K562 (cell line): ENCODE data around the gene PADI4. TPM values are rescaled to one million over a fixed set of nuclear protein-coding genes. Genes with fewer than 3 reads are reported as not detected.

Experiments used
- ATAC-seq: fragments of 200-7000 bp; cut with Tn5 transposase; 3 replicates; pipeline ENCODE4 v1.9.1; 2020; ENCODE audit warnings: moderate library complexity
- BruUV-seq: library from RNA; stranded (reverse); fragments of 400-500 nt; replicated peaks from 2 replicates; lab custom pipeline; 2021; lab: Mats Ljungman, UMichigan
- CTCF ChIA-PET: fragments of 300-600 bp; formaldehyde crosslinking; extraction: SDS; loops from one replicate; lab custom pipeline; 2021; ENCODE audit warnings: low intra/inter-chr PET ratio; lab: Yijun Ruan, JAX
- POLR2A ChIA-PET: fragments of 300-600, 350-650 bp; sonication (Branson Sonifier 250); formaldehyde crosslinking; extraction: SDS; loops from one replicate; lab custom pipeline; 2021; ENCODE audit warnings: antibody characterized with exemption, inconsistent platforms; lab: Yijun Ruan, JAX
- DNase-seq, 4 experiments: peaks; one replicate each; pipeline versions ENCODE4 v3.0.0 to v3.0.0-alpha.2; 2011 to 2018; ENCODE audit warnings: low spot score in 3 of 4, mixed read lengths in 3 of 4; ENCODE audit errors: extremely low read depth in 1 of 4
- FAIRE-seq: peaks from 2 replicates; lab custom pipeline; 2011; peaks lifted over from hg19 to GRCh38; lab: Jason Lieb, UNC
- H2AFZ ChIP-seq: 2 replicates; pipeline ENCODE4 v1.6.0; 2011; ENCODE audit warnings: low read depth, low read length, control low read depth, inconsistent platforms
- H3K27ac ChIP-seq: fragments of 200-600 bp; 3 replicates; pipeline ENCODE4 v1.8.0; 2011; ENCODE audit warnings: low read depth, mild to moderate bottlenecking, control low read depth, inconsistent platforms, low read length, moderate library complexity, mixed read lengths; ENCODE audit errors: extremely low read depth
- H3K27me3 ChIP-seq, 2 experiments: fragments of 300-600 bp in 1 of 2; 2 replicates in 1 of 2; 3 replicates in 1 of 2; pipeline versions ENCODE4 v1.6.0 to v1.8.0; 2011; ENCODE audit warnings: inconsistent platforms in 2 of 2, low read length in 2 of 2, mild to moderate bottlenecking in 1 of 2, mixed read lengths in 1 of 2, moderate library complexity in 1 of 2; ENCODE audit not compliant: control insufficient read depth in 2 of 2, insufficient read depth in 2 of 2
- H3K36me3 ChIP-seq: fragments of 300-600 bp; 3 replicates; pipeline ENCODE4 v1.8.0; 2011; ENCODE audit warnings: mild to moderate bottlenecking, low read length, inconsistent platforms; ENCODE audit not compliant: control insufficient read depth, insufficient read depth
- H3K4me1 ChIP-seq, 2 experiments: fragments of 200-600 bp in 1 of 2; replicated peaks in 1 of 2; 2 replicates in 1 of 2; 3 replicates in 1 of 2; pipeline versions ENCODE4 v1.5.1 to v1.8.0; 2011; ENCODE audit warnings: inconsistent platforms in 2 of 2, low read length in 2 of 2, mild to moderate bottlenecking in 1 of 2, mixed read lengths in 1 of 2, moderate library complexity in 1 of 2; ENCODE audit not compliant: control insufficient read depth in 2 of 2, insufficient read depth in 2 of 2
- H3K4me2 ChIP-seq: 2 replicates; pipeline ENCODE4 v1.6.1; 2011; ENCODE audit warnings: low read length, control low read depth, inconsistent platforms, mixed read lengths; ENCODE audit not compliant: insufficient read depth
- H3K4me3 ChIP-seq: fragments of 200-600 bp; sonication (generic), shearing (Covaris generic); 2 replicates; pipeline ENCODE4 v1.5.1; 2016; ENCODE audit warnings: control low read depth, inconsistent platforms
- H3K79me2 ChIP-seq: fragments of 200-600 bp; 3 replicates; pipeline ENCODE4 v1.8.0; 2011; ENCODE audit warnings: low read length, inconsistent platforms; ENCODE audit not compliant: control insufficient read depth, insufficient read depth
- H3K9ac ChIP-seq, 2 experiments: 2 replicates each; pipeline versions ENCODE4 v1.6.0 to v1.6.1; 2011; ENCODE audit warnings: low read depth in 2 of 2, low read length in 2 of 2, control low read depth in 1 of 2, inconsistent platforms in 1 of 2, mild to moderate bottlenecking in 1 of 2, mixed read lengths in 1 of 2; ENCODE audit not compliant: insufficient read depth in 1 of 2
- H3K9me1 ChIP-seq: one replicate; pipeline ENCODE4 v1.6.0; 2011; ENCODE audit warnings: inconsistent platforms, mild to moderate bottlenecking, low read length, moderate library complexity; ENCODE audit not compliant: control insufficient read depth, insufficient read depth
- H3K9me3 ChIP-seq: replicated peaks from 2 replicates; pipeline ENCODE4 v1.5.1; 2011; ENCODE audit warnings: low read depth, low read length, inconsistent platforms; ENCODE audit not compliant: control insufficient read depth, insufficient read depth
- H4K20me1 ChIP-seq: replicated peaks from 2 replicates; pipeline ENCODE4 v1.6.1; 2011; ENCODE audit warnings: low read length, inconsistent platforms, mixed read lengths; ENCODE audit not compliant: control insufficient read depth, insufficient read depth
- HNRNPK ChIP-seq: fragments of 200-400 bp; formaldehyde crosslinking; IDR thresholded peaks from one replicate; pipeline ENCODE4 v1.6.1; 2018; ENCODE audit warnings: mild to moderate bottlenecking, low read depth, low read length; ENCODE audit not compliant: poor library complexity, severe bottlenecking
- IRF2 ChIP-seq: sonication (generic); formaldehyde crosslinking; IDR thresholded peaks from 2 replicates; pipeline ENCODE4 v1.8.1; 2022; ENCODE audit warnings: mild to moderate bottlenecking, missing genetic modification reagents
- LARP7 ChIP-seq: fragments of 450-650 bp; IDR thresholded peaks from 2 replicates; pipeline ENCODE4 v1.6.1; 2016
- PCBP1 ChIP-seq: fragments of 200-400 bp; formaldehyde crosslinking; IDR thresholded peaks from 2 replicates; pipeline ENCODE4 v1.6.1; 2018; ENCODE audit warnings: mild to moderate bottlenecking, low read depth, low read length; ENCODE audit not compliant: poor library complexity, severe bottlenecking
- PCBP2 ChIP-seq: fragments of 200-400 bp; formaldehyde crosslinking; IDR thresholded peaks from 2 replicates; pipeline ENCODE4 v1.6.1; 2018; ENCODE audit warnings: low read length, low read depth, mild to moderate bottlenecking, moderate library complexity; ENCODE audit not compliant: poor library complexity, severe bottlenecking
- ZNF277 ChIP-seq: fragments of 250-450 bp; sonication (Bioruptor Pico); IDR thresholded peaks from 2 replicates; pipeline ENCODE4 v1.8.0; 2022; ENCODE audit warnings: inconsistent platforms, mild to moderate bottlenecking, moderate library complexity, borderline replicate concordance
- ZNF445 ChIP-seq: fragments of 250-450 bp; sonication (Bioruptor Pico); IDR thresholded peaks from 2 replicates; pipeline ENCODE4 v1.4.0; 2020; ENCODE audit warnings: low read depth, mild to moderate bottlenecking, moderate library complexity
- WGBS: fragments of 100-300 bp; shearing (Covaris generic); methylation state at CpG from one replicate; pipeline ENCODE4 v1.1.6; 2016; ENCODE audit warnings: low coverage, mixed read lengths; ENCODE audit not compliant: insufficient coverage; ENCODE audit errors: missing lambda C conversion rate; 5-methylcytosine and 5-hydroxymethylcytosine counted together
- in situ Hi-C: fragments of 300-500 bp; cut with MboI; formaldehyde crosslinking; loops from 4 replicates; pipeline ENCODE4 v1.15.0; 2018; ENCODE audit warnings: inconsistent platforms, mixed read lengths
- intact Hi-C: fragments of 100-400 bp; cut with micrococcal nuclease; formaldehyde crosslinking; loops from 2 replicates; pipeline ENCODE4 v1.14.2; 2022
- polyA plus RNA-seq, 8 experiments: library from polyadenylated mRNA; depleted of rRNA in 4 of 8; stranded (reverse) in 5 of 8; unstranded in 3 of 8; fragments of >200 nt; fragmentation: Nextera tagmentation in 2 of 8; fragmentation: Illumina TruSeq in 1 of 8; extraction: Ambion mirVana in 2 of 8; extraction: Trizol in 1 of 8; gene quantifications; 2 replicates each; pipeline versions ENCODE4 v1.2.1 to v1.2.3, GENCODE V29; 2011 to 2014; ENCODE audit warnings: inconsistent platforms in 1 of 8, missing spikeins in 1 of 8
- total RNA-seq, 7 experiments: library from RNA; depleted of rRNA in 6 of 7; stranded (reverse); fragments of >200 nt in 6 of 7; fragmentation: Illumina TruSeq in 2 of 7; extraction: Trizol in 2 of 7; gene quantifications; 2 replicates each; pipeline versions ENCODE4 v1.2.1 to v1.2.3, GENCODE V29; 2011 to 2021; ENCODE audit warnings: low replicate concordance in 1 of 7

PADI4 gene
- total and polyA plus RNA-seq, 9 of the 15 experiments (the other 6 are each of a cell fraction or from before 2014, with no cell fraction given) = 0.22 to 0.33 TPM; not detected in 7

GRCh38 chr1:17292299-17293160 is 15.5 kb upstream of the PADI4 start:
- Histone ChIP-seq H3K27me3 (peaks cover 8 to 37% of the 10 kb centered on the region in 2 experiments; a peak in 4 of 5 replicates), H4K20me1 (no peaks in the 10 kb centered on the region), H3K36me3 (no peaks in the 10 kb centered on the region), H3K9me3 (no peaks in the 10 kb centered on the region), H3K27ac (no peak overlapping the region), H2AFZ (no peak overlapping the region)
- no peak for FAIRE-seq
- no TSS peak for BruUV-seq
- POLR2A ChIA-PET = interaction anchor here (1.0 kb wide), 1 partner anchor 8 kb away, joined by 3 read pairs; no protein-coding TSS in a partner anchor
- intact Hi-C loops = no loop called here
- TF ChIP-seq IRF2 (CRISPR knock-in tag) = no peak
- TF ChIP-seq PCBP1 = peak; percentile 68
- no peak for TF ChIP-seq LARP7
- peak; percentile 96 for TF ChIP-seq PCBP2
- peak; percentile 93 for TF ChIP-seq HNRNPK
- TF ChIP-seq ZNF277 (CRISPR knock-in tag) = no peak
- no peak for TF ChIP-seq ZNF445 (CRISPR knock-in tag)
- TF ChIP-seq, all 486 proteins: peak for 3
- no peaks in the 10 kb centered on the region for H3K9me1 ChIP-seq
- no peaks in the 10 kb centered on the region for H3K79me2 ChIP-seq
- DNase-seq = no peak
- no peak overlapping the region for H3K4me3 ChIP-seq
- no peak overlapping the region for H3K9ac ChIP-seq
- in situ Hi-C loops = no loop called here
- WGBS = 3% methylated on average over 7 of the region's 7 CpGs
- CTCF ChIA-PET = no interaction called here
- H3K4me2 ChIP-seq = no peak overlapping the region
- no peaks in the 10 kb centered on the region for H3K4me1 ChIP-seq
- no peak for ATAC-seq
